DOHH2 (cell line): ENCODE data around the gene GREB1L.

Experiments
- EZH2phosphoT487 ChIP-seq: fragments of 200-600 bp; sonication (generic); IDR thresholded peaks from 2 replicates; pipeline ENCODE4 v1.6.1; 2017; ENCODE audit warnings: borderline replicate concordance, mild to moderate bottlenecking, antibody characterized with exemption, low read length, moderate library complexity, mixed read lengths
- TF ChIP-seq, protein P1 (sequence below): fragments of 200-600 bp; sonication (generic); IDR thresholded peaks from one replicate; pipeline ENCODE4 v1.5.1; 2014; ENCODE audit warnings: antibody characterized with exemption, mild to moderate bottlenecking, low read depth, low read length; ENCODE audit not compliant: poor library complexity, severe bottlenecking

- TF ChIP-seq, protein P1, sequence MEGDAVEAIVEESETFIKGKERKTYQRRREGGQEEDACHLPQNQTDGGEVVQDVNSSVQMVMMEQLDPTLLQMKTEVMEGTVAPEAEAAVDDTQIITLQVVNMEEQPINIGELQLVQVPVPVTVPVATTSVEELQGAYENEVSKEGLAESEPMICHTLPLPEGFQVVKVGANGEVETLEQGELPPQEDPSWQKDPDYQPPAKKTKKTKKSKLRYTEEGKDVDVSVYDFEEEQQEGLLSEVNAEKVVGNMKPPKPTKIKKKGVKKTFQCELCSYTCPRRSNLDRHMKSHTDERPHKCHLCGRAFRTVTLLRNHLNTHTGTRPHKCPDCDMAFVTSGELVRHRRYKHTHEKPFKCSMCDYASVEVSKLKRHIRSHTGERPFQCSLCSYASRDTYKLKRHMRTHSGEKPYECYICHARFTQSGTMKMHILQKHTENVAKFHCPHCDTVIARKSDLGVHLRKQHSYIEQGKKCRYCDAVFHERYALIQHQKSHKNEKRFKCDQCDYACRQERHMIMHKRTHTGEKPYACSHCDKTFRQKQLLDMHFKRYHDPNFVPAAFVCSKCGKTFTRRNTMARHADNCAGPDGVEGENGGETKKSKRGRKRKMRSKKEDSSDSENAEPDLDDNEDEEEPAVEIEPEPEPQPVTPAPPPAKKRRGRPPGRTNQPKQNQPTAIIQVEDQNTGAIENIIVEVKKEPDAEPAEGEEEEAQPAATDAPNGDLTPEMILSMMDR, result no peak
- no peak for TF ChIP-seq EZH2phosphoT487
Measured at GRCh38 chr18:21468514-21469164, 226.6 kb downstream of the GREB1L start.
